B cell (primary cell): ENCODE data around the gene MAP10. TPM values are rescaled to one million over a fixed set of nuclear protein-coding genes. Genes with fewer than 3 reads are reported as not detected.

ENCODE experiments used
- ATAC-seq: fragments of 200-7000 bp; cut with Tn5 transposase; one replicate; pipeline ENCODE4 v1.10.0; 2021; ENCODE audit warnings: low read depth, mild to moderate bottlenecking, moderate number of reproducible peaks, moderate library complexity
- CTCF ChIA-PET: fragments of 350-600 bp; sonication (Branson Sonifier 250); formaldehyde crosslinking; loops from one replicate; lab custom pipeline; 2021; ENCODE audit warnings: antibody characterized with exemption, inconsistent platforms; lab: Charles Lee
- POLR2A ChIA-PET: fragments of 350-600 bp; sonication (Branson Sonifier 250); formaldehyde crosslinking; loops from one replicate; lab custom pipeline; 2021; ENCODE audit warnings: antibody characterized with exemption; lab: Charles Lee
- DNase-seq: peaks from one replicate; pipeline ENCODE4 v3.0.0; 2013
- H2AFZ ChIP-seq: 2 replicates; pipeline ENCODE4 v1.6.1; 2012; ENCODE audit warnings: mild to moderate bottlenecking, low read depth, low read length; ENCODE audit not compliant: insufficient read depth, poor library complexity, severe bottlenecking
- H3K27ac ChIP-seq, 2 donors: 1 replicate in 1 of 2; 2 replicates in 1 of 2; pipeline ENCODE4 v1.5.1; 2012 to 2013; ENCODE audit warnings: low read length in 2 of 2, mild to moderate bottlenecking in 2 of 2, moderate library complexity in 1 of 2
- H3K27me3 ChIP-seq, 4 experiments: fragments of 200-600 bp in 1 of 4; sonication (generic) in 1 of 4; replicated peaks in 1 of 4; 1 replicate in 2 of 4; 2 replicates in 2 of 4; pipeline versions ENCODE4 v1.6.1 to v1.7.0; 2013 to 2016; ENCODE audit warnings: low read length in 3 of 4, mild to moderate bottlenecking in 2 of 4, mixed read lengths in 1 of 4, moderate library complexity in 1 of 4; ENCODE audit not compliant: insufficient read depth in 4 of 4, control insufficient read depth in 3 of 4; ENCODE audit errors: control extremely low read depth in 1 of 4
- H3K36me3 ChIP-seq, 2 experiments: replicated peaks in 1 of 2; 1 replicate in 1 of 2; 2 replicates in 1 of 2; pipeline versions ENCODE4 v1.6.1 to v1.7.1; 2013; ENCODE audit warnings: low read length in 1 of 2; ENCODE audit not compliant: insufficient read depth in 2 of 2, control insufficient read depth in 1 of 2; ENCODE audit errors: control extremely low read depth in 1 of 2, extremely low read depth in 1 of 2
- H3K4me1 ChIP-seq, 2 donors: fragments of 200-600 bp in 1 of 2; sonication (generic) in 1 of 2; 1 replicate in 1 of 2; 2 replicates in 1 of 2; pipeline versions ENCODE4 v1.5.1 to v1.6.1; 2013 to 2017; ENCODE audit warnings: low read length in 2 of 2; ENCODE audit not compliant: control insufficient read depth in 2 of 2, insufficient read depth in 2 of 2
- H3K4me2 ChIP-seq: replicated peaks from 2 replicates; pipeline ENCODE3; 2012; ENCODE audit warnings: mild to moderate bottlenecking, low read depth, low read length; ENCODE audit not compliant: poor library complexity, severe bottlenecking
- H3K4me3 ChIP-seq, 5 experiments: fragments of 200-600 bp in 1 of 5; sonication (generic) in 1 of 5; 1 replicate in 3 of 5; 2 replicates in 2 of 5; pipeline versions ENCODE4 v1.5.1 to v1.7.0; 2011 to 2016; ENCODE audit warnings: low read length in 4 of 5, mild to moderate bottlenecking in 4 of 5, low read depth in 2 of 5, control low read depth in 1 of 5, moderate library complexity in 1 of 5; ENCODE audit not compliant: insufficient read depth in 1 of 5; ENCODE audit errors: control extremely low read depth in 1 of 5, extremely low read depth in 1 of 5
- H3K79me2 ChIP-seq: fragments of 200-600 bp; sonication (generic); one replicate; pipeline ENCODE4 v1.6.0; 2016; ENCODE audit warnings: low read length; ENCODE audit not compliant: control insufficient read depth, insufficient read depth
- H3K9ac ChIP-seq: fragments of 200-600 bp; sonication (generic); 2 replicates; pipeline ENCODE4 v1.6.1; 2017; ENCODE audit warnings: mild to moderate bottlenecking, low read length, moderate library complexity
- H3K9me3 ChIP-seq, 3 donors: one replicate each; pipeline versions ENCODE4 v1.6.1 to v1.7.1; 2013; ENCODE audit warnings: low read length in 2 of 3; ENCODE audit not compliant: control insufficient read depth in 2 of 3, insufficient read depth in 1 of 3; ENCODE audit errors: control extremely low read depth in 1 of 3
- H4K20me1 ChIP-seq: 2 replicates; pipeline ENCODE4 v1.6.0; 2012; ENCODE audit warnings: mild to moderate bottlenecking, low read length; ENCODE audit not compliant: insufficient read depth, control insufficient read depth, poor library complexity, severe bottlenecking
- H3K27ac Mint-ChIP-seq: one replicate; pipeline ENCODE4 v1.8.0; 2021; ENCODE audit warnings: mixed read lengths
- H3K27me3 Mint-ChIP-seq: one replicate; pipeline ENCODE4 v1.8.0; 2021; ENCODE audit warnings: mixed read lengths
- H3K4me1 Mint-ChIP-seq: one replicate; pipeline ENCODE4 v1.8.0; 2021; ENCODE audit warnings: mixed read lengths
- H3K4me3 Mint-ChIP-seq: one replicate; pipeline ENCODE4 v1.8.0; 2021; ENCODE audit warnings: mixed read lengths
- H3K9me3 Mint-ChIP-seq: one replicate; pipeline ENCODE4 v1.8.0; 2022; ENCODE audit warnings: mixed read lengths; ENCODE audit not compliant: insufficient read depth
- CTCF ChIP-seq: fragments of 200-600 bp; IDR thresholded peaks from one replicate; pipeline ENCODE4 v1.8.0; 2022; ENCODE audit warnings: antibody characterized with exemption, mild to moderate bottlenecking
- EZH2 ChIP-seq: IDR thresholded peaks from 2 replicates; pipeline ENCODE4 v1.6.1; 2012; ENCODE audit warnings: borderline replicate concordance, low read depth, mild to moderate bottlenecking, moderate library complexity, low read length; ENCODE audit not compliant: insufficient read depth, poor library complexity, severe bottlenecking
- WGBS: methylation state at CpG from one replicate; pipeline ENCODE4 v1.1.5; 2013; ENCODE audit warnings: missing lambda C conversion rate; ENCODE audit not compliant: insufficient coverage; 5-methylcytosine and 5-hydroxymethylcytosine counted together
- intact Hi-C: fragments of 100-400 bp; cut with micrococcal nuclease; formaldehyde crosslinking; loops from one replicate; pipeline ENCODE4 v1.10.0; 2022
- polyA plus RNA-seq: library from polyadenylated mRNA; depleted of rRNA; stranded (reverse); fragments of >200 nt; gene quantifications from 2 replicates; pipeline ENCODE4 v1.2.3, GENCODE V29; 2012
- total RNA-seq, 2 donors: library from RNA; stranded (reverse); fragments of 120-200 nt in 1 of 2; gene quantifications; 1 replicate in 1 of 2; 2 replicates in 1 of 2; pipeline versions ENCODE4 v1.2.3 to v1.2.4, GENCODE V29; 2013 to 2022

MAP10 gene
- total and polyA plus RNA-seq, 2 donors (not counting 1 experiment from before 2014, with no cell fraction given) = 0.60 to 1.9 TPM

DNA sequence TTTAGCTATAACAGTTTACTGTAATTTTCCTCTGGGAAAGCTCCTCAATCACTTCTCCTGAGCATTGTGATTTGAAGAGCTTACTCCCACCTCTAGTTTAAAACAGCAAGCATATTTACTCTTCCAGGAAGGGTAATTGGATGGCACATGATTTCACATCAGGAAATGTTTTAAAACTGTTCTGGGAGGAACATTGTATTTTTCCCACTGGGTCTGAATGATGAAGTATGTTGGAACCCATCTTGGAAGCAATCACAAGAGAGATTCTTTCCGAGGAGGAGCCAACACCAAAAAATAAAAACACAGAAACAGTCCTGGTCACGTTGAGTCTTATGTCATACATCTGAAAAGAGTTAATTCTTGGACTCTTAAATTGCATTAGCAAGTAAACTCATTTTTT, 17.3 kb downstream of the MAP10 start:
- H4K20me1 ChIP-seq = no peaks in the 10 kb centered on the region
- ATAC-seq (no peak), DNase-seq (no peak)
- intact Hi-C loops = no loop called here
- Mint-ChIP-seq H3K27ac (no peak overlapping the region), H3K4me3 (no peak overlapping the region), H3K9me3 (no peaks in the 10 kb centered on the region), H3K27me3 (peaks cover 1% of the 10 kb centered on the region), H3K4me1 (no peaks in the 10 kb centered on the region)
- H3K9me3 ChIP-seq = peaks cover 0 to 3% (median 0%) of the 10 kb centered on the region in 3 donors
- no peak overlapping the region for H3K4me2 ChIP-seq
- no peak overlapping the region for H3K9ac ChIP-seq
- H3K27ac ChIP-seq = no peak overlapping the region
- H3K4me1 ChIP-seq = no peaks in the 10 kb centered on the region
- POLR2A ChIA-PET = no interaction called here
- no peaks in the 10 kb centered on the region for H3K79me2 ChIP-seq
- H2AFZ ChIP-seq = no peak overlapping the region
- CTCF ChIA-PET = no interaction called here
- no peaks in the 10 kb centered on the region for H3K36me3 ChIP-seq
- no peaks in the 10 kb centered on the region for H3K27me3 ChIP-seq
- TF ChIP-seq CTCF = no peak
- no peak for TF ChIP-seq EZH2
- no CpG with 5 or more reads among the region's 2 CpGs for WGBS
- H3K4me3 ChIP-seq = no peak overlapping the region

GRCh38 chr1:232826318-232826717, 21.1 kb downstream of the MAP10 start:
- Histone ChIP-seq H3K27me3 (no peaks in the 10 kb centered on the region), H3K27ac (no peak overlapping the region), H2AFZ (no peak overlapping the region), H4K20me1 (no peaks in the 10 kb centered on the region), H3K4me1 (no peaks in the 10 kb centered on the region), H3K79me2 (no peaks in the 10 kb centered on the region), H3K9ac (no peak overlapping the region), H3K4me3 (no peak overlapping the region), H3K36me3 (no peaks in the 10 kb centered on the region), H3K4me2 (no peak overlapping the region), H3K9me3 (peaks cover 0 to 3% (median 0%) of the 10 kb centered on the region in 3 donors)
- Mint-ChIP-seq H3K27ac (no peak overlapping the region), H3K4me1 (no peaks in the 10 kb centered on the region), H3K4me3 (no peak overlapping the region), H3K27me3 (peaks cover 19% of the 10 kb centered on the region), H3K9me3 (no peaks in the 10 kb centered on the region)
- ATAC-seq (no peak), DNase-seq (no peak)
- POLR2A ChIA-PET = no interaction called here
- no CpG with 5 or more reads among the region's 1 CpG for WGBS
- CTCF ChIA-PET = no interaction called here
- intact Hi-C loops = no loop called here
- TF ChIP-seq EZH2 (no peak), CTCF (no peak)
